GM10248 (cell line): ENCODE data around the gene C2CD3.

ENCODE experiments used
- CTCF ChIA-PET: fragments of 300-600 bp; sonication (Branson Sonifier 250); formaldehyde crosslinking; extraction: SDS; loops from one replicate; lab custom pipeline; 2021; ENCODE audit warnings: antibody characterized with exemption; lab: Yijun Ruan, JAX
- POLR2A ChIA-PET: fragments of 350-650 bp; sonication (Branson Sonifier 250); formaldehyde crosslinking; extraction: SDS; loops from one replicate; lab custom pipeline; 2020; ENCODE audit warnings: antibody characterized with exemption; lab: Yijun Ruan, JAX
- DNase-seq: peaks from one replicate; pipeline ENCODE4 v3.0.0; 2012; ENCODE audit errors: extremely low spot score
- TF ChIP-seq, protein P1 (sequence below): IDR thresholded peaks from 2 replicates; pipeline ENCODE4 v1.5.1; 2012; ENCODE audit warnings: mild to moderate bottlenecking, low read depth; ENCODE audit errors: extremely low read depth, missing control alignments, control extremely low read depth

The C2CD3 gene

DNA sequence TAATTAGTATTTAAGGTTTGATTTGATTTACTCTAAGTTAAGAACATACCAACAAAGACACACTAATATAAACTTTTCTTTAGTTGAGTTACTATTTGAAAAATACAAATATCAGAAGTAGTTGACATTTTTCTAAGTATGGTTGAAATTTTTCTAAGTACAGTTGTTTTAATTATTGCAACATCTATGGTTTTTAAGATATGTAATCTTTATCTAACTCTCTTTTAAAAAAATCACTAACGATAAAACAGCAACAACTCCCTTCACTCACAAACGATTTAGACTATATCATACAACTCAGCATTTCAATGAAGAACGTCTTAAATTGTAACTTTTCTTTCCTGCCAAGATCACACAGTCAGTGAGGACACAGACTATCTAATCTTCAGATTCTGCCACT is 2.0 kb downstream of the C2CD3 start:
- ChIA-PET POLR2A (no interaction called here), CTCF (no interaction called here)
- TF ChIP-seq, protein P1, sequence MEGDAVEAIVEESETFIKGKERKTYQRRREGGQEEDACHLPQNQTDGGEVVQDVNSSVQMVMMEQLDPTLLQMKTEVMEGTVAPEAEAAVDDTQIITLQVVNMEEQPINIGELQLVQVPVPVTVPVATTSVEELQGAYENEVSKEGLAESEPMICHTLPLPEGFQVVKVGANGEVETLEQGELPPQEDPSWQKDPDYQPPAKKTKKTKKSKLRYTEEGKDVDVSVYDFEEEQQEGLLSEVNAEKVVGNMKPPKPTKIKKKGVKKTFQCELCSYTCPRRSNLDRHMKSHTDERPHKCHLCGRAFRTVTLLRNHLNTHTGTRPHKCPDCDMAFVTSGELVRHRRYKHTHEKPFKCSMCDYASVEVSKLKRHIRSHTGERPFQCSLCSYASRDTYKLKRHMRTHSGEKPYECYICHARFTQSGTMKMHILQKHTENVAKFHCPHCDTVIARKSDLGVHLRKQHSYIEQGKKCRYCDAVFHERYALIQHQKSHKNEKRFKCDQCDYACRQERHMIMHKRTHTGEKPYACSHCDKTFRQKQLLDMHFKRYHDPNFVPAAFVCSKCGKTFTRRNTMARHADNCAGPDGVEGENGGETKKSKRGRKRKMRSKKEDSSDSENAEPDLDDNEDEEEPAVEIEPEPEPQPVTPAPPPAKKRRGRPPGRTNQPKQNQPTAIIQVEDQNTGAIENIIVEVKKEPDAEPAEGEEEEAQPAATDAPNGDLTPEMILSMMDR = no peak
- no peak for DNase-seq

DNA sequence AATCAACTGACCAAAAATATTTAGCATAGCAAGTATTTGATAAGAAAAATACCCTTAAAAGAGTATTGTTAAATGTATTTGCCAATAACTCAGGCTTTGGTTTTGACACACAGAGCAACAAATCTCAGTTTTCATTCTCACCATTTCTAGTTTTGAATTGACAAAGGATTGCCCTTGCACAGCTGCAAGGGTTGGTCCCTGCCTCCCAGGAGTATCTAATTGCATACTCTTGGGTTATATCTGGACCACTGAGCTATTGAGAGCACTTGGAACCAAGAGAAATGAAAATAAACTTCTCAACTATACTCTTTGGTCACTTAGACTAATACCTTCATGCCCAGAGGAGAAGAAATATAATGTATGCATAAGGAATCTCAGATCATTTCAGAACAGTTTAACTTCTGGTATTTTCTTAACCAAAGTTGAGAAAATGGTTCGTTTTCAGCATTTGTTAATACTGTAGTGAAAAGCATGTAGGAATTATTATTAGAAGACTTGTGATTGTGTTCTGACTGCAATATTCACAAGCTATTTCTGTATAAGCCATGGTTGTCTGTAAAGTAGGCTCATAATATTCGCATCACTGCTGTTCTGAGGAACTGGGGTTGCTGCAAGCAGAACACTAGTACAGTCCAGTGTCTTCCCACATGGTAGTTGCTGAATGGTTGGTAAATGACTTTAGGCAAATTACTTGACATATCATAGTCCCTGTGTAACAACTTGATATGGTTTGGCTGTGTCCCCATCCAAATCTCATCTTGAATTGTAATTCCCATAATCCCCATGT is 7.9 kb downstream of the C2CD3 start:
- peak; percentile 31 for DNase-seq
- TF ChIP-seq, protein P1 = no peak
- POLR2A ChIA-PET = interaction anchor here (0.9 kb wide), 1 partner anchor 9 kb away, joined by 4 read pairs; the partner anchor contains the start of genes C2CD3 and PPME1
- CTCF ChIA-PET = interaction anchor here (1.1 to 2.5 kb wide), 3 partner anchors 14 to 28 kb away, joined by 3 to 8 read pairs (median 3); no protein-coding TSS in a partner anchor

DNA sequence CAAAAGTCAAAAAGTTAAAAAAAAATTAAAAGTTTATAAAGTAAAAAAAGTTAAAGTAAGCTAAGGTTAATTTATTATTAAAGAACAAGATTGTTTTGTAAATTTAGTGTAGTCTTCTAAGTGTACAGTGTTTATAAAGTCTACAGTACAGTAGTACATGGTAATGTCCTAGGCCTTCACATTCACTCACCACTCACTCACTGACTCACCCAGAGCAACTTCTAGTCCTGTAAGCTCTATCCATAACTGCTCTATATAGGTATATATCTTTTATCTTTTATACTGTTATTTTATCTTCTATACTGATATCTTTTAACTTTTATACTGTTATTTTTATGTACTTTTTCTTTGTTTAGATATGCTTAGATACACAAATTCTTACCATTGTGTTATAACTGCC is 11.2 kb downstream of the C2CD3 start:
- TF ChIP-seq, protein P1 = no peak
- CTCF ChIA-PET = no interaction called here
- POLR2A ChIA-PET = no interaction called here
- DNase-seq = no peak

DNA sequence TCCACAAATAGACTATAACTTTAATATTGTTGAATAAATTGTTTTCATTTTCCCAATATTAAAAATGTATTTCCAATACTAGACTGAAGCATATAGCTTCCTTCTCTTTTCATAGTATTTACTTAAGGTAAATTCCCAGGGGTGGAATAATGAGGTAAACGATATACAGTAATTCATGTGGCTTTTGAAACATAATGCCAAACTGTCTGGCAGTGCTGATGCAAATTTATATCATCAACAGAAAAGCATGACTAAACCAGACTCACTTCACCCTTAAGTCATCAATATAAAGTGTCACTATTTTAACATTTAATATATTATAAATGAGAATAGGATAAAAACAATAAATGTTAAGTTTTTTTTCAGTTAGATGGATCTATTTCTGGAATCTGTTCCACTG is 13.6 kb downstream of the C2CD3 start:
- TF ChIP-seq, protein P1 = no peak
- no peak for DNase-seq
- ChIA-PET CTCF (interaction anchor here (1.0 kb wide), 1 partner anchor 14 kb away, joined by 3 read pairs; the partner anchor contains the start of genes C2CD3 and PPME1), POLR2A (no interaction called here)

DNA sequence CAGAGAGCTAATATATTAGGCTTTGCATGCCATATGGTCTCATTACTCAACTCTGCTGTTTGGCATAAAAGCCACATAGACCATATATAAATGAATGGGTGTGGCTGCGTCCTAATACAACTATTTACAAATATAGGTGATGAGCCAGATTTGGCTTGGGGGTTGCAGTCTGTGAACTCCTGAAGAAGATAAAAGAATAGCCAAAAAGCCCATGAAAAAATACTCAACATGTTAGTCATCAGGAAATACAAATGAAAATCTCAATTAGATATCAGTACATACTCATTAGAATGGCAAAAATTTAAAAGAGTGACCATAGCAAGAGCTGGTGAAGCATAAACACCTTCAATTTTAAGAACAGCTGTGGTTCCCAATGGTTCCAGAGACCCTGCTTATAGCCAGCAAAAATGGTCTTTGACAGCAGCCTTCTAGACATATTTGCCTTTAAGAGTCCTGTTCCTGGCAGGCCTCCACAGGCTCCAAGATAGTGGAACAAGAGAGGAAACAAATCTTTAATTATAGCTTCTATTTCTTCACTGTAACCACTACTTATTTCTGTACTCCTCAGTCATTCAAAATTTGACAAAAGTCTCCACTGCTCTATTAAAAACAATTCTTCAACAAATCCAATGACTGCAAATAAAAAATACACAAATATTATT is 16.1 kb downstream of the C2CD3 start:
- POLR2A ChIA-PET = no interaction called here
- DNase-seq = no peak
- TF ChIP-seq, protein P1 = no peak
- CTCF ChIA-PET = interaction anchor here (1.4 kb wide), 1 partner anchor 10 kb away, joined by 3 read pairs; no protein-coding TSS in a partner anchor

DNA sequence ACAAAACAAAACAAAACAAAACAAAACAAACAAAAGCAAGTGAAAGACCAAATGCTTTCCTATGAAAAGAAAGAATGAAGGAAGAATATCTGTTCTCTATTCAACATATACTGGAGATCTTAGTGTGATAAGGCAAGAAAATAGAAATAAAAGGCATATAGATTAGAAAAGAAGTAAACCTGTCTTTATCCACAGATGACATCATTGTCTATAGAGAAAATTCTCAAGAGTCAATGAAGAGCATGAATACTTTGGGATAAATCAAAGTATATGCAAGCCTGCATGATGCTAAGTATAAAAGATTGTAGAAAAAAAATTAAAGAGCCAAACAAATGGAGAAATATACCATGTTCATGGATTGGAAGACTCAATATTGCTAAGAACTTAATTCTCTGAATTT is 17.6 kb downstream of the C2CD3 start:
- ChIA-PET CTCF (no interaction called here), POLR2A (no interaction called here)
- TF ChIP-seq, protein P1 = no peak
- DNase-seq = no peak
